ENCODE measurements around the gene NDUFAF7. TPM values are rescaled to one million over a fixed set of nuclear protein-coding genes. Genes with fewer than 3 reads are reported as not detected.
A peak's percentile ranks its signal among the peaks of the same experiment; 100 is the strongest.

NDUFAF7 gene, protein sequence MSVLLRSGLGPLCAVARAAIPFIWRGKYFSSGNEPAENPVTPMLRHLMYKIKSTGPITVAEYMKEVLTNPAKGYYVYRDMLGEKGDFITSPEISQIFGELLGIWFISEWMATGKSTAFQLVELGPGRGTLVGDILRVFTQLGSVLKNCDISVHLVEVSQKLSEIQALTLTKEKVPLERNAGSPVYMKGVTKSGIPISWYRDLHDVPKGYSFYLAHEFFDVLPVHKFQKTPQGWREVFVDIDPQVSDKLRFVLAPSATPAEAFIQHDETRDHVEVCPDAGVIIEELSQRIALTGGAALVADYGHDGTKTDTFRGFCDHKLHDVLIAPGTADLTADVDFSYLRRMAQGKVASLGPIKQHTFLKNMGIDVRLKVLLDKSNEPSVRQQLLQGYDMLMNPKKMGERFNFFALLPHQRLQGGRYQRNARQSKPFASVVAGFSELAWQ
- 10 to 100 TPM; 12.1 to 13.8 TPM for total RNA-seq

DNA sequence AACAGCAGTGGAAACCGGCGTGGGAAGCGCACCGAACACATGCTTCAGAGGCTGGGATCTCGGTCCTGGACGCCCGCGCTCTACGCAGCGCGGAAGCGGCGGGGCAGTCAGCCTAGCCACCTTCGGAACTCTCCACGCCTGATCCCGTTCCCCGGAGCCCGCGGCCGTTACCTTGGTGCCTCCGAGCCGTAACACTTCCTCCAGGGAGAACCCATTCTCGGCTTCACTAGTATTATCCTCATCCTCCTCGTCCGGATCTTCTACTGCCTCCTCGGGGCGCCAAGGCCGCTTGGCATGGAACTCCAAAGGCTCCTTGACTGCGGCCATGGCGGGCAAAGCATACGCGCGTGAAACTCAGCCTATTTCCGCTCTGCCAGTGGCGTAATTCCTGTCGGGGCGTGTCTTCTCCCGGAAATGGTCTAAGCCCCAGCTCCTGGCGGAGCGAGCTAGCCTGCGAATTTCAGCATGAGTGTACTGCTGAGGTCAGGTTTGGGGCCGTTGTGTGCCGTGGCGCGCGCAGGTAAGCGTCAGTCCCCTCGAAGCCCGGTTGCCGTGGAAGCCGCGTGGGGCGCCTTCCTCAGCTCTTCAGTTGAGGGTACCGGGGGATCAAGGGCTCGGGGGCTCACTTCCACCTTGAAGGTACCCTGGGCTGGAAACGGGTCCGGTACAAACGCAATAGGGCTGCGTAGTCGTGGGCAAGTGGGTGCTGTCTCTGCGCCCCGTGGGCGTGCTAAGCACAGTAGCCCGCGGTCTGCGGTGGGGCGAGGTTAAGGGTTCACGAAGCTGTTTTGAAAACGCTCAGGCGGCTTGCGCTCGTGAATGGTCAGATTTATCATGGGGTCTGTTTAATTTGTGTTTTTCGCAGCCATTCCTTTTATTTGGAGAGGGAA lies at the start of gene NDUFAF7, which contains the start of gene CEBPZ:
TSS of gene NDUFAF7 (plus strand) at position 418 of the 890 bp plus-strand sequence. CDS start at position 466, 48 bp downstream.
TSS of gene CEBPZ (minus strand) at position 356 of the 890 bp plus-strand sequence. CDS start at position 327, 29 bp downstream.
- Histone ChIP-seq H3K9me3 (no peaks in the 10 kb centered on the region), H3K9ac (ENCODE audit: low read depth in 2 of 2, low read length in 2 of 2) (peak within 1 kb of the TSS; percentile 86 to 97), H3K27me3 (no peaks in the 10 kb centered on the region), H3K4me3 (peak within 1 kb of the TSS; percentile 81), H3K27ac (peak within 1 kb of the TSS; percentile 83), H3K36me3 (peaks cover 15% of the 10 kb centered on the region), H3K4me1 (peaks cover 8% of the 10 kb centered on the region)
- TF ChIP-seq, protein P1, sequence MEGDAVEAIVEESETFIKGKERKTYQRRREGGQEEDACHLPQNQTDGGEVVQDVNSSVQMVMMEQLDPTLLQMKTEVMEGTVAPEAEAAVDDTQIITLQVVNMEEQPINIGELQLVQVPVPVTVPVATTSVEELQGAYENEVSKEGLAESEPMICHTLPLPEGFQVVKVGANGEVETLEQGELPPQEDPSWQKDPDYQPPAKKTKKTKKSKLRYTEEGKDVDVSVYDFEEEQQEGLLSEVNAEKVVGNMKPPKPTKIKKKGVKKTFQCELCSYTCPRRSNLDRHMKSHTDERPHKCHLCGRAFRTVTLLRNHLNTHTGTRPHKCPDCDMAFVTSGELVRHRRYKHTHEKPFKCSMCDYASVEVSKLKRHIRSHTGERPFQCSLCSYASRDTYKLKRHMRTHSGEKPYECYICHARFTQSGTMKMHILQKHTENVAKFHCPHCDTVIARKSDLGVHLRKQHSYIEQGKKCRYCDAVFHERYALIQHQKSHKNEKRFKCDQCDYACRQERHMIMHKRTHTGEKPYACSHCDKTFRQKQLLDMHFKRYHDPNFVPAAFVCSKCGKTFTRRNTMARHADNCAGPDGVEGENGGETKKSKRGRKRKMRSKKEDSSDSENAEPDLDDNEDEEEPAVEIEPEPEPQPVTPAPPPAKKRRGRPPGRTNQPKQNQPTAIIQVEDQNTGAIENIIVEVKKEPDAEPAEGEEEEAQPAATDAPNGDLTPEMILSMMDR (IDR thresholded peaks at IDR 0.05): no peak
- intact Hi-C loops (cut with DNase I): no loop called here
- peak; percentile 95 for DNase-seq

DNA sequence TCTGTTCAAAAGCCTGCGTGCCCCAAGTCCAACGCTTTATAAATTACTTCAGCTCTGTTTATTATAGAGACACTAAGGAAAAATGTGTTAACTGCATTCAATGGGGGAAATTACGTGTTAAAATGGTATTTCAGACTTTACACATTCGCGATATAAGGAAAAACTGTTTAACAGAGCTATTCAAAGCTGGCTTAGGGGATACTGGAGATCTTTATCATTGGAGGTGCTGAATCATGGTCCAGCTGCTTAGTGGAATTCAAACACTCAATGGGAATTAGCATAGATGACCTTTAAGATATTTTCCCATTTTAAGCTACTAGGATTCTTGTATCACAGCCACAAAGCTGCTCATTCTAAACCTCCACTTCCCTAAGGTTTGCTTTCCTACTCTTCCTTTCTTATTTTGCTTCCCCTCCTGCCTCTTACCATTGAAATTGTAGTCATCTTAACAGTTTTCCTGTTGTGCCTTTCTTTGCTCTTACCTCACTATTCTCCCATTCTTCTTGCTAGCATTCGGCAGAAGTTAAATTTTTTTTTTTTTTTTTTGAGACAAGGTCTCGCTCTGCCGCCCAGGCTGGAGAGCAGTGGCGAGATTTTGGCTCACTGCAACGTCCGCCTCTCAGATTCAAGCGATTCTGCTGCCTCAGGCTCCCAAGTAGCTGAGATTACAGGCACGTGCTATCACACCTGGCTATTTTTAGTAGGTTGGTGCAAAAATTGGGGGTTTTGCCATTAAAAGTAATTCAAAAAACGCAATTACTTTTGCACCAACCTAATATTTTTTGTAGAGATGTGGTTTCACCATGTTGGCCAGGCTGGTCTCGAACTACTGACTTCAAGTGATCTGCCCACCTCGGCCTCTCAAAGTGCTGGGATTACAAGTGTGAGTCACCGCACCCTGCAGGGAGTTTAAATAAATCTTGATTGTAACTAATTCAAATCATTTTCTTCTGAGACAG lies 49.5 kb upstream of the NDUFAF7 start:
- Histone ChIP-seq H3K9ac (ENCODE audit: low read depth in 2 of 2, low read length in 2 of 2) (no peak overlapping the region), H3K36me3 (no peaks in the 10 kb centered on the region), H3K27me3 (no peaks in the 10 kb centered on the region), H3K4me1 (no peaks in the 10 kb centered on the region), H3K4me3 (no peak overlapping the region), H3K9me3 (no peaks in the 10 kb centered on the region), H3K27ac (no peak overlapping the region)
- intact Hi-C loops (cut with DNase I): no loop called here
- DNase-seq: no peak
- TF ChIP-seq, protein P1 (IDR thresholded peaks at IDR 0.05): no peak

DNA sequence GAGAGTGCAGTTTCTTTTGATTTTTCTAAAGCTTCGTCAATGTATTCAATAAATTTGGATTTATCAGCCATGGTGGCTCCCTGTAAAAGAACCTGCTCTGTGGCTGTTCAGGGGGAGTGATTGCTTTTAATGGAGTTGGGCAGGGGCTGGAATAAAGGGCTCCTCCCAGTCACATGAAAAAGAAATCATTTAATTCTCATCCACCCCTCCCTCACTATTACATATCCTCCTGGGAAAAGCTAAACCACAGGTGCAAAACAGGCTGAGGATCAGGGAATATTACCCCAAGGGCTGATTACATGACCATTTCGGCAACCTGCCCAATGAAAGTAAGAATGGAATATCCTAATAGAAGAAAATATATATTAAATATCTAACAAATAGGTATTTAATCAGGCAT lies 42.9 kb upstream of the NDUFAF7 start, which contains the start of gene SULT6B1:
TSS of gene SULT6B1 (minus strand) at position 101 of the 400 bp plus-strand sequence. CDS start at position 71, 30 bp downstream.
- no peak within 1 kb of the TSS for H3K27ac ChIP-seq
- no peak for DNase-seq
- H3K4me3 ChIP-seq: no peak within 1 kb of the TSS
- intact Hi-C loops (cut with DNase I): no loop called here
- no peaks in the 10 kb centered on the region for H3K27me3 ChIP-seq
- no peak within 1 kb of the TSS for H3K9ac ChIP-seq (ENCODE audit: low read depth in 2 of 2, low read length in 2 of 2)
- no peaks in the 10 kb centered on the region for H3K36me3 ChIP-seq
- TF ChIP-seq, protein P1 (IDR thresholded peaks at IDR 0.05): no peak
- H3K4me1 ChIP-seq: no peaks in the 10 kb centered on the region
- no peaks in the 10 kb centered on the region for H3K9me3 ChIP-seq

DNA sequence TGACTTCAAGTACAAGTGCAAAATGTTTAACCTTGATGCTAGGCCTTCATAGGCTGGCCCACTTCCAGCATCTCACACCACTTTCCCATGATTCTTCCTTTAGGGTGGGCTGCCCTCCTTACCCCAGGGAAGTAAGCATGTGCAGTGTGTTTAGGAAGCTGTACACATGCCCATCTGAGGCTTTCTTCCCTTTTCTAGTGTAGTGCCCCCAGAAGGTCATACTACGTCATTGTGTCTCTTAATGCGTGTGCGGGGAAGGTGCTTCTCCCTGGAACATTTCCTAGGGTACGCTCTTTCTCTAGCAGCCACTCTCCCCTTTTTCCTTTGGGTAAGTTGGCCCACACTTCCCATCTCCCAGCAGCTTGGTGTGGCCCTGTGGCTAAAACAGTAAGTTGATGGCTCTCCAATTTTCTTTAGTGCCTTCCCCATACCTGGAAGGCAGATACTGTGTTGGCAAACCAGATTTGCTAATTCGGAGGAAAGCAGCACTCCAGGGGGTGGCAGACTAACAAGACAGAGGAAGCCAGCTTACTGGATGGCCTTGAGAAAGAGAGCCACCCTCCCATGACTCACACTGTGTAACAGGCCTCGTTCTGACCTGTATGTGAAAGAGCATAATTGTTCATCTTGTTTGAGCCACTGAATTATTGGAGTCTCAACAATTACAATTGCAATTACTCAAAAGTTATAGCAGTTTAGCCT lies 41.9 kb upstream of the NDUFAF7 start:
- Histone ChIP-seq H3K4me3 (no peak overlapping the region), H3K9me3 (no peaks in the 10 kb centered on the region), H3K9ac (ENCODE audit: low read depth in 2 of 2, low read length in 2 of 2) (no peak overlapping the region), H3K27ac (no peak overlapping the region), H3K4me1 (no peaks in the 10 kb centered on the region), H3K27me3 (no peaks in the 10 kb centered on the region), H3K36me3 (no peaks in the 10 kb centered on the region)
- TF ChIP-seq, protein P1 (IDR thresholded peaks at IDR 0.05): no peak
- DNase-seq: no peak
- intact Hi-C loops (cut with DNase I): no loop called here
